GM21390 (cell line): Measurements from ENCODE around the gene GNB4.

ENCODE experiments used
- ATAC-seq: cut with Tn5 transposase; IDR thresholded peaks from one replicate; pipeline ENCODE4 v1.9.1; 2021; ENCODE audit not compliant: unreplicated experiment

Gene GNB4

DNA sequence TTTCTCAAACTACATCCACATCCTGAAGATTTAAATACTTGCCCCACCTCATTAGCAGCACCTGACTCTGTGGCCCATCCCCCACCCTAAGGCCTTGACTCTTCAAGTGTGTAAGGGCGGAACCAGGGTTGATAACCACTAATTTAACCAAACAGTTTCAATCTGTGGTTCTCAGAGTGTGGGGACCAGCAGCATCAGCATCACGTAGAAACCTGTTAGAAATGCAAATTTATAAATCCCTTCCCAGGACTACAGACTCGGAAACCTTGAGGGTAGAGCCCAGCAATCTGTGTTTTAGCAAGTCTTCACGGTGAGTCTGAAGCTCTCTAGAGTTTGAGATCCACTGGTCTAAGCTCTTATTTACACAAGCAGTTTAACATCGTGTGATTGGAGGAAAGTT is 12.4 kb downstream of the GNB4 start:
- peak; percentile 90 for ATAC-seq

DNA sequence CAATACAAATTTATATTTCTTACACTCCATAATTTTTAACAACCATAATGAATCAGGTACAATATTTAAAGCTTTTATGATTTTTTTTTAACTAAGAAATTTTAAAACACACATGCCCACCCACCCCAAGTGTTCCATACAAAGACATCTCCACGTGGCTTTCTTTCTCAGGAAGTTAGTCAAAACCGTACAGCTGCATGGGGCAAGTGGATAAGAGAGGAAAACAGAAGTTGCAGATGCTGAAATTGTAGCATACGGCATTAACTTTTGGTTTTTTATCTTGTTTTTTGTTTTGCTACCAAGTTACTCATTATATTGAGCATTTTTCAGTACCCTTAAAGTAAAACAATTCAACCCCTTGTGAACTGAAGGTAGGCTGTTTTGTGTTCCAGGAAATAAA is 14.8 kb downstream of the GNB4 start:
- no peak for ATAC-seq

DNA sequence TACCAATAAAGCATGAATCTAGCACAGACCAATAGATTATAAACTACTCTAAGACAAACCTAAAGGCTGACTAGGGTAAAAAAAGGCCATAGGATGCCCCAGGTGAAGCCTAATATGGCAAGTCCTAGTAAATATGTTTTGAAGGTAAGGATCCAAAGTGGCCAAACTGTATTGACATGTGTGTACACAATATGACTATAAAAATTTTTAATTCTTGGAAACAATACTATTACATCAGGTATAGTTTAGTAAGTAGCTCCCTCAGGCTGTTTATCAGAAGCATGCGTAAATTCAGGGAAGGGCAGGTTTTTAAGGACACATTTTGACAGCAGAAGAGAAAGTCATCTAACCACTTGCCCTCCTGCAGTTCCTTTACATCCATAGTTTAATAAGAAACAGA is 18.8 kb downstream of the GNB4 start:
- ATAC-seq: no peak

DNA sequence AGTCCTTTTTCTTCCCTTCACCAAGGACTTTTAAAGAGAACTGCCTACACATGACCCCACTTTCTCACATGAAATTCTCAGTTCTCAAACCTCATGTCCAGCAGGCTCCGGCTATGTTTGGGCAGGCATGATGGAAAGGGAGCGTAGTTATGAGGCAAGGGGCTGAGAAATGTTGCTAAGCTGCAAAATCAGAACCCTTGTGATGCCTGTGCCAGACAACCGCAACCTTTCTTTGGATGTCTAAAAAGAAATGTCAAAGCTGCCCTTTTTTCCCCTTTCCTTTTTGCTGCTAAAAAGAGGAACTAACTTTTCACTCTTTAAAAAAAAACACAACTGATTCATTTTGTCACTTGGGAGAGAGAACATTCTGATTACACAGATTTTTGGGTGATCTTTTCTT is 19.2 kb downstream of the GNB4 start:
- peak; percentile 69 for ATAC-seq

DNA sequence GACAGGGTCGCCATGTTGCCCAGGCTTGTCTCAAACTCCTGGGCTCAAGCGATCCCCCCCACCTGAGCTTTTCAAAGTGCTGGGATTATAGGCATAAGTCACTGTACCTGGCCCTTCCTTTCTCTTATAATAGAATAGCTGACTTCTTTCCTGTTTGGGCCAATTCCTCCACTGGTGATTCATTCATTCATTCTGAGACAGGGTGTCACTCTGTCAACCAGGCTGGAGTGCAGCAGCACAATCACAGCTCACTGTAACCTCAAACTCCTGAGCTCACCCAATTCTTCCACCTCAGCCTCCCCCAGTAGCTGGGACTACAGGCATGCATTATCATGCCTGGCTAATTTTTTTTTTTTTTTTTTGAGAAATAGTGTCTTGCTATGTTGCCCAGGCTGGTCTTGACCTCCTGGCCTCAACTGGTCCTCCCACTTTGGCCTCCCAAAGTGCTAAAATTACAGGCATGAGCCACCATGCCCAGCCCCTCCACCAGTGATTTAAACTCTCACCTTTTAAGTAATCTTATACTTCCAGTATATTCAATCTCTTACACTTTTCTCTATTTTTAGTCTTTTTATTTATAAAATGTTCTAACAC is 20.9 kb downstream of the GNB4 start:
- ATAC-seq: no peak

DNA sequence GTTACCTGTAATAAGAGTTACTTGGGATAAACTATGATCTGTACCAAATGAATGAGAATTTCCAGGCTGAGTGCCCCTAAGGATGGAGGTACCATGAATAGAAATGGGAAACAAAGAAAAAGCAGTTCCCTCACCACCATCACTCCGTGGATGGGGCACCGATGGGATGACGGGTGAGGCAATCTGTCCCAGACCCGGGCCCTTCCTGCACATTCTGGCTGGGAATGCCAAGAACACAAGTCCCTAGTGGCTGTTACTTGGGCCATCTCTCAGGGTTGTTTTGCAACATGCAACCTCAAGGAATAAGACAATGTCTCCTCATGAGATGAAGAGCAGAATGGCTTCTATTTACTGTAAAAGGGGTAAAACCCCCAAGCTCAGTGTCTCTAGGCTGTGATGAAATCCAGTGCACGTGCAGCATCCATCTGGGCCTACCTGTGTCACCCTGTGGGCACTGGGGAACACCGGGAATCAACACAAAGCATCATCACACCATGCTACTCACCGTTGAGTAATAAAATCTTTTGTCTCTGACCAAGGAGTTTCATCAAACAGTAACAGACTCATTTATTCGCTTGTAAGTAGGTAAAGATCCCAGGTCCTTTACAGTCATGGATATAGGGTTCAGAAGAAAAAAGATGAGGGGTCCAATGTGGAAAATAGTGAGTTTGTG is 22.3 kb downstream of the GNB4 start:
- ATAC-seq: no peak

DNA sequence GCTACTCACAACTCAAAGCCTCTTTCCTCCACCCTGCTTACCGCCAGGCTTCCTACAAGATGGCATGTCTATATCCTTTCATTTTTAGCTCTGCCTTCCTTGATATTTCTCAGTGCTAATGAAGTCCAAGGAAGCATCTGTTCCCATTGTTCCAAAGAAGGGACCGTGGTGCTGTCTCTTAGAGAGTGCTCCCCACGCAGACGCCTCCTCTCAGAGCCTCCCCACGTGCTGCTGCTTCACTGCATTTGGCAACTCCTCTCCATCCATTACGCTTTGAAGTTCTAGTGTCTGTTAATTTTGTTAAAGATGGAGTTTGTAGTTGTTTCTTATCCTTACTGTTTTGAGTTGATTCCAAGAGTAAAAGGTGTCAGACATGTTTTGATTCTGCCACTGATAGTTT is 26.2 kb downstream of the GNB4 start:
- no peak for ATAC-seq

DNA sequence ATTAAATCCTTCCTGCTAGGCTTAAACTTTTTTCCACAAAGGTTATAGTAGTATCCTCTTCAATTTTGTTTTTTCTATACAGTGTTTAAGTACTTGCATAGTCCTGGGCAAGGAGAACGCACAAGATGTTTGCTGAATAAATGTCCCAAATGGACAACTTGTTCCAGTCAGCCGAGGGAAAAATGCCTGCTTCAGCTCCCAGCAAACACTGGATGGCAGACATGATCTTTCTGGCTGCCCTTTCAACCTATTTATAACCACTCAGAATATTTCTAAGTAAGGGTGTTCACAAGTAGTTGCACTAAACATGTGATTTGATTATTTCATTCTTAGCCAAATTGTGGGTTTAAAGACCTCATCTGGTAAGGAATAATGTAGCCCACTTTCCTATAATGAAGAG is 29.8 kb downstream of the GNB4 start:
- no peak for ATAC-seq

DNA sequence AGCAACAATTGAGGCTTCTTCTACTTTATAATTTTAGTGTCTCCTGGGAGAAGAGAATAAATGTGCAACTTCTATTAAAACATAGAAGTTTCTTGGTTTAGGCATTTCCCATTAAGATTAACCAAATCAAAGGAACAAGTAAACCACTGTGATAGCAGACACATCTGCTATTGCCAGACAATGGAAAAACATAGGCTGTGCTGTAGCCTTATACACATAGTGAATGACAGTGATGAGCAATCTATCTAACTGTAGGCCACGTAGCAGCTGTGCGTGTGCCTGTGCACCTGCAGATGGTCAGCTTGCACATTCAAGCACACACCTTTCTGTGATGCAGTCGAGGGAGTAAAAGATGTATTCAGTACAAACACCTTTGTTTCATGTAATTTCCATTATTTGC is 32.7 kb downstream of the GNB4 start:
- ATAC-seq: no peak

DNA sequence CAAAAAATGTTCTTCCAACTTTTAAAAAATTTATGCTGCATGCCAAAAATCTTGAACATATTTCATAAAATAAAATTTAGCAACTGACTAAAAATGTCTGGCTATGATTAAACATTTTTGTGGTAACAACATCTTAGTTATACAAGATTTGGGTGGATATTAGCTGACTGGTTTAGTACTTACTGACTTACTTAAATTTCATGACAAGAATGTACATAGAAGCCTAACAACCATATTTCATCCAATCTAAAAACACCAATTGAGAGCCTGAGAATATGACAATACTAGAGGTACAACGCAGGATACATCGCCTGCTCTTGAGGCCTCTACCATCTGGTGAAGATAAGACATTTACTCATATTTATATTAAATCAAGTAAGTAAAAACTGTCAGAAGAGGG is 34.6 kb downstream of the GNB4 start:
- ATAC-seq: no peak

DNA sequence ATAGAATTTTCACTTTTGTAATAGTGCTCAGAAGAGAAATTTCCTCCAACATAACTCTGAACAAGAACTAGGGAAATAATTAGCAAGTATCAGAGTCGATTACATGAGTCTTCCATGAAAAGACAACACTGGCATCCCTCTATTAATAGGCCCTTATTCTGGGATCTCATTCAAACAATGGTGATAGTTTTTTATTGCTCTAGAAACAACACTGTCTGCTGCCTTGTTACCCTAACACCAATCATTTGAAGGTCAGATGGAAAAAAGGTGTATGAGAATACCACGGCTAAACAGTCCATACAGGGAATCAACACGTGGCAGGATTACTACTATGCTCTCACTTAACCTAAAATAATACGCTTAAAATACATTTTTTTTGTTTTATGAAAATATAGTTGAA is 35.9 kb downstream of the GNB4 start:
- ATAC-seq: no peak

DNA sequence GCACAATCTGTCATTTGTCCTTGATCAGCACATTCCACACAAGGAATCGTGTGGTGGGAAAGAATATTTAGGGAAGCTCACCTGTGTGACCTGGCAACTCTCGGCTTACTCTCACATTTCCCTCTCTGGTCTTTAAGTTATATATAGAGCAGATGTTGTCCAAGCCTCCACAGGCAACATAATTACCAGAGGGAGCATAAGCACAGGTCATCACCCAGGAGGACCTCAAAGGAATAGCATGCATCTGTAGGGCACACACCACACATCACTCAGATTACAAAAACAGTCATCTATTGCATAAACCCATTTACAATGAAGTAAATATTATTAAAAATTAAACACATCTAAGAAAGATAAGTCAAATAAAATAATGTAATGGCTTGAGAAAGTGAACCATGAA is 36.5 kb downstream of the GNB4 start:
- ATAC-seq: no peak

DNA sequence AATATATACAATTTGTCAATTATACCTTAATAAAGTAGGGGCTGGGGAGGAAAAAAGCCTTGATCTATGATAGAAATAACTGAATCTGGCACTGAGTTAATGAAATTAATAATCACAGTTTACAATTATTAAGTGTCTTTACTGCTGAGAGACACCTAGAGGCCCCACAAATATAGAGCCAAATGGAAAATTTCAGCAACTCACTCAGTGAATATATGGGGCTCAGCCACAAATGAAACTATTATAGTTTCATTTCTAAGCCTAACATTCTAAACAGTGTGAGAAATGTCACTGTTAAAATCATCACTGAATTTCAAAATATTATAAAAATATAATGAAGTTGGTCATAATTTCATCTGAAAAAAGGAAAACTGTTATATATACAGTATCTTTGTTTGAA is 40.3 kb downstream of the GNB4 start:
- peak; percentile 47 for ATAC-seq

DNA sequence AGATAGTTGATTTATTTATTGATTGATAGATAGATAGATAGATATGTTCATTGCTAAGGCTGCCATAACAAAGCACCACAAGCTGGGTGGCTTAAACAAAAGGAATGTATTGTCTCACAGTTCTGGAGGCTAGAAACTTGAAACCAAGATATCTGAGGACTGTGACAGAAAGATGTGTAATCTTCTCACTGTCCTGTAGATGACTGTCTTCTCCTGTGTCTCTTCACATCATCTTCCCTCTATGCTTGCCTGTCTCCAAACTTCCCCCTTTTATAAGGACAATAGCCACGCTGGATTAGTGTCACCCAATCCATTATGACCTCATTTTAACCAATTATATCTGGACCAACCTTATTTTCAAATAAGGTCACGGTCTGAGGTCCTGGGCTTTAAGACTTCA is 40.9 kb downstream of the GNB4 start:
- ATAC-seq: no peak

DNA sequence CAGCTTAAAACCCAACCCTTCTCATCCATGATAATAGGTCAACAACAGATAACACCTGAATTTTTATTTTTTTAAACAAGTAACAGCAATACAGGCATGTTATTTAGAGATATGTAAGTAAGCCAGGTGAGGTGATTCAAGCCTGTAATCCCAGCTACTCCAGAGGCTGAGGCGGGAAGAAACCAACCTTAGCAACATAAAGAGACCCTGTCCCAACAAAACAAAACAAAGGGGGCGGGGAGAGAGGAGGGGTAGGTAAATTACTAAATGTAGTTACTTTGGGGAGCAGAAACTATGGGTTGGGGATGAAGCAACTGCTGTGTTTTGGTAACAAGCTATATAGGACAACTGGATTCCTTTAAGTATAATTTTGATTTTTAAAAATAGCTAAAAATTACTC is 47.0 kb downstream of the GNB4 start:
- no peak for ATAC-seq

DNA sequence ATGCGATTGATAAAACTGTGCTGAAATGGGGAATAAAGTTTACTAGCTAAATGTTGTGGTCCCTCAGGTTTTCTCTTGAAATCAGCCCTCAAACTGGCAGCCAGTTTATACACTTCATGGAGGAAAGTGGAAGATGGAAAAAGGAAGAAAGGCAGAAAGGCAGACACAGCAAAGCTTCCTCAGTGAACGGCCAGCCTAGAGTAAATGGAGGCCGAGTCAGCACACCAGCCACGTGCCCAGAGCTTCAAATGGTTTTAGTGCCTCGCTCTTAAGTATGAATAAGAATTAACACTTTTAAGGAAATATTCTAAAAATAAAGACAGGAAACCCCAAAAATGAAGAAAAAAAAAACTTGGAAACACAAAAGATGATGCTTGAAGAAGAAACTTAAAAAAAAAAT is 48.3 kb downstream of the GNB4 start:
- no peak for ATAC-seq

DNA sequence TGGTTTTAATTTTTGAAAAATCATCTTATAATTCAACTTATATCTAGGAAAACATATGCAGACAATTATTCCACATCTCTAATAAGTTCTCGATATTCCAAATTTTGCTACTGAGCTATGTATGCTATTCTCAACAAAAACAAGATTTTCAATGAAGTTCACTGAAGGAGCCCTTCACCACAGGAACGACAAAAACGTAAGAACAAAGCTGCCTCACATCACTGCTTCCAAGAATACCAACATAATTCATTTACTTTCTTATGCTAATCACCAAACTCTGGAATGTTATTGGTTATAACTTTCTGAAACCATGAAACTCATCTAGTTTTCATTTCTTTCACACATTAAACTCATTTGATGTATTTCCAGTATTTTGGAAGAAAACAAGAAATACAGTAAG is 49.7 kb downstream of the GNB4 start:
- no peak for ATAC-seq

DNA sequence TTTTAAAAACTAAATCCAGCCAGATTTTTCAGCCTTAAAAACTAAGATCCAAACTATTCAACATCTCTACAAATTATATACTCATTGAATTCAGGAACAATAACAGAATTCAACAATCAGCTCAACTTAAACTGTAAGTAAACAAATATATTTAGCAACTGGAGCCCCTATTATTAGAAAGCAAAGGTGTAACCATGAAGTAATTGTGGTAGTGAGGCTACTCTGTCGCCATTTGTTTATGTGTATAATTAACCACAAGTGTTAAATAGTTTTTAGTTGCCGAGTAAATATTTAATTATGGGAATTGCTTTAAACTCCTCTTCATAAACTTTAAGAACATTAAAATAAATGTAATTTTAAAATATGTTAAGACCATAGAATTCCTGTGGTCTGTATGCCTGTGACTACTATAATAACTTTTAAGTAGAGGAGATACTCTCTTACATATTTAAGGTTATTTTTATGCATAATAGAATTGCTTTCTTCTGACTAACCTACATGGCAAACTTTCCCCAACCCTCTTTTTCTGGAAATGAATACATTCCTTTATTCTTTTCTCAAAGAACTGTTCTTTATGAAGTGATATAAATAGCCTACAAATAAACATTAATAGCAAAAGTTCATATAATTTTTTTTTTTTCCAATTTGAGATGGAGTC is 52.6 kb downstream of the GNB4 start:
- no peak for ATAC-seq

DNA sequence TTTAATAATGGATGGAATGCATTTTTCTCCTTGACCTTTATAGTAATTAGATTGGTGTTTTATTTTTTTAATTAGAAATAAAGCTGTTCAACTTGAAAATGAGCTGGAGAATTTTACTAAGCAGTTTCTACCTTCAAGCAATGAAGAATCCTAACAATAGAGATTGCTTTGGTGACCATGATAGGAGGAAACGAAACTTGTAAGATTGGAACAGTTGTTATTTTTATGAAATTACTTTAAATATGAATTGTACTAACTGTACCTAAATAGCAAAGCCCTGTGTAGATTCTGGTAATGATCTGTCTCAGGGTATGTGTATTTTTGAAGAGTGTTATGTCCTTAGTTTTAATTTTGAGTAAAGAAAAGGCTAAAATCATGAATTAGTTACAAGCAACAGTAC is 59.4 kb downstream of the GNB4 start:
- no peak for ATAC-seq

DNA sequence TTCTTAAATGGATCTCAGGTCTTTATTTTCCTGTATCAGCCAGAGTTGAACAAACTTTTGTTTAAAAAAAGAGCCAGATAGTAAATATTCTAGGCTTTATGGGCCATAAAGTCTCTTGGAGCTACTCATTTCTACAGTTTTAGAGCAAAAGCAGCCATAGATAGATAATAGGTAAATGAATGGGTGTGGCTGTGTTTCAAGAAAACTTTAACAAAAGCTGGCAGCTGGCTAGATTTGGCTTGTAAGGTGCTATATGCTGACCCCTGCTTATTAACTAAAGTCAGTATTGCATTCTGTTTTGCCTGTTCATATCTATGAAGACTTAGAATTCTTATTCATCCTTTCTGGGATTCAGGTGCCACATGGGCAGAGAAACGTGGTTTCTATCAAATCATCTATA is 74.8 kb downstream of the GNB4 start:
- no peak for ATAC-seq

DNA sequence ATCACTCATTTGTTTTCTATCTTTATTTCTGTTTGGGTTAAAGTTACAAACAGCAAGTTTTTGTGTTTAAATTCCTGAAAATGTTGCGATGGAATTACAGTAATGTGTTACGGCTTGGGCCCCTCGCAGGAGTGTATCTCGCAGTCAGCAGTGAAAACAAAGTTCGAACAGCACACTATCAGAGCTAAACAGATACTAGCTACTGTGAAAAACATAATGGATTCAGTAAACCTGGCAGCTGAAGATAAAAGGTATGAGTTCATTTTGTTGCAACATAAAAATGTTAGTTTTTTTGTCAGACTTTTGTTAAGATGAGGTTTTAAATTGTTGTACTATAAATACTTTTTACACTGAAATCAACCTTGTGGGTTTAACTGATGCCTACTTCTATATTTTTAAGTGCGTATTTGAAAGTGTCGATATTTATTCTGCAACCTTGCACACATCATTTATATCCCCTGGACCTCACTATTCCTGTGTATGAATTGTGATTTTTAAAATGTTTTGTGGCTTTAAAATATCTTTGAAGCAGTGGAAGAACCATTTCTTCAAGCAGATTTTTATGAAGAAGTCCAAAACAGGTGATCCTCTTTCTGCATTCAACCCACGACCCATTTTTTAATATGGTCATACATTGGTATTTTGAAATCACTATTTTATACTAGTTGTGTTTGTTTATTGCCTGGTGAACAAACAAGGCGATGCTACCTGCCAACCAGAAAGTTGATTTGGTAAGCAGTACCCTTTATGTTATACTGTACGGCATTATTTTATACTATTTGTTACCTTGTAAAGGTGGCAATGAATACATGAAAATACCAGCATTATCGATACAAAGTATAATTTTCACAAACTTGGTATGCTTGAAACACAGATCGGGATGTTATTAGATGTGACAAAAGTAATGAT is 75.9 kb downstream of the GNB4 start:
- no peak for ATAC-seq

DNA sequence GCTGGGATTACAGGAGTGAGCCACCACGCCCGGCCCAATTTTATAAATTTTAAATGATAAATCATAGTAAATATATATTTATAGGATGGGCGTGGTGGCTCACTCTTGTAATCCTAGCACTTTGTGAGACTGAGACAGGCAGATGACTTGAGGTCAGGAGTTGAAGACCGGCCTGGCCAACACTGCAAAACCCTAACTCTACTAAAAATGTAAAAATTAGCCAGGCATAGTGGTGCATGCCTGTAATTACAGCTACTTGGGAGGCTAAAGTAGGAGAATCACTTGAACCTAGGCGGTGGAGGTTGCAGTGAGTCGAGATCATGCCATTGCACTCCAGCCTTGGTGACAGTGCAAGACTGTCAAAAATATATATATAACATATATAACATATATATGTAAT is 77.3 kb downstream of the GNB4 start:
- no peak for ATAC-seq
